Loucy (cell line): Measurements from ENCODE around the gene GLT8D2.
A peak's percentile ranks its signal among the peaks of the same experiment; 100 is the strongest.

Source experiments
- H2AFZ ChIP-seq: fragments of 200-600 bp; sonication (generic); 2 replicates; pipeline ENCODE4 v1.6.0; 2016; ENCODE audit warnings: antibody characterized with exemption, mild to moderate bottlenecking, low read length, moderate library complexity
- H3F3A ChIP-seq: fragments of 200-600 bp; 2 replicates; pipeline ENCODE4 v1.6.0; 2016; ENCODE audit warnings: antibody characterized with exemption, low read depth, mild to moderate bottlenecking
- H3K27me3 ChIP-seq: fragments of 200-600 bp; sonication (generic); 2 replicates; pipeline ENCODE4 v1.6.1; 2014; ENCODE audit warnings: low read length, mild to moderate bottlenecking; ENCODE audit not compliant: insufficient read depth, poor library complexity, severe bottlenecking
- H3K36me3 ChIP-seq: fragments of 200-600 bp; sonication (generic); 2 replicates; pipeline ENCODE4 v1.6.1; 2016; ENCODE audit warnings: low read length; ENCODE audit not compliant: insufficient read depth
- H3K4me1 ChIP-seq: fragments of 200-600 bp; sonication (generic); 2 replicates; pipeline ENCODE4 v1.5.1; 2014; ENCODE audit warnings: low read length, mild to moderate bottlenecking; ENCODE audit not compliant: insufficient read depth, poor library complexity, severe bottlenecking
- H3K4me2 ChIP-seq: fragments of 200-600 bp; sonication (generic); 2 replicates; pipeline ENCODE4 v1.6.0; 2014; ENCODE audit warnings: antibody characterized with exemption, low read length, low read depth, mild to moderate bottlenecking; ENCODE audit not compliant: poor library complexity, severe bottlenecking
- H3K4me3 ChIP-seq: fragments of 200-600 bp; sonication (generic); 2 replicates; pipeline ENCODE4 v1.5.1; 2014; ENCODE audit warnings: low read length, mild to moderate bottlenecking, mixed read lengths; ENCODE audit not compliant: poor library complexity, severe bottlenecking
- H3K79me2 ChIP-seq: fragments of 200-600 bp; sonication (generic); 2 replicates; pipeline ENCODE4 v1.6.1; 2014; ENCODE audit warnings: low read length; ENCODE audit not compliant: insufficient read depth
- H3K9ac ChIP-seq: fragments of 200-600 bp; sonication (generic); 2 replicates; pipeline ENCODE4 v1.6.0; 2014; ENCODE audit warnings: mild to moderate bottlenecking, low read depth, low read length, moderate library complexity; ENCODE audit not compliant: poor library complexity, severe bottlenecking
- H3K9me2 ChIP-seq: fragments of 200-600 bp; sonication (generic); replicated peaks from 2 replicates; pipeline ENCODE4 v1.6.1; 2016; ENCODE audit warnings: low read depth, low read length, mixed read lengths
- H3K9me3 ChIP-seq: fragments of 200-600 bp; sonication (generic); 2 replicates; pipeline ENCODE4 v1.6.1; 2014; ENCODE audit warnings: mild to moderate bottlenecking, antibody characterized with exemption, low read length, low read depth; ENCODE audit not compliant: insufficient read depth
- H4K20me1 ChIP-seq: fragments of 200-600 bp; sonication (generic); 2 replicates; pipeline ENCODE4 v1.6.0; 2014; ENCODE audit warnings: antibody characterized with exemption, low read length, mild to moderate bottlenecking; ENCODE audit not compliant: insufficient read depth, poor library complexity, severe bottlenecking
- EZH2phosphoT487 ChIP-seq: fragments of 200-600 bp; IDR thresholded peaks from 2 replicates; pipeline ENCODE4 v1.6.1; 2018; ENCODE audit warnings: antibody characterized with exemption, mild to moderate bottlenecking, moderate library complexity, borderline replicate concordance
- TF ChIP-seq, protein P1 (sequence below): fragments of 200-600 bp; sonication (generic); conservative IDR thresholded peaks from 2 replicates; pipeline ENCODE4 v1.5.1; 2014; ENCODE audit warnings: mild to moderate bottlenecking, antibody characterized with exemption, low read length

Gene GLT8D2

GRCh38 chr12:103956509-103957027, 93.4 kb downstream of the GLT8D2 start:
- Histone ChIP-seq H3K79me2 (peaks cover 36% of the 10 kb centered on the region), H3F3A (peaks cover 8% of the 10 kb centered on the region; the same call in 1 of the 2 replicates), H3K9ac (peak overlapping the region; percentile 76), H3K36me3 (peaks cover 29% of the 10 kb centered on the region; the same call in 1 of the 2 replicates), H3K4me3 (peak overlapping the region; percentile 79), H3K9me2 (no peaks in the 10 kb centered on the region), H2AFZ (peak overlapping the region; percentile 97), H3K9me3 (no peaks in the 10 kb centered on the region), H4K20me1 (peaks cover 5% of the 10 kb centered on the region), H3K4me2 (peak overlapping the region; percentile 83), H3K27me3 (no peaks in the 10 kb centered on the region), H3K4me1 (peaks cover 13% of the 10 kb centered on the region)
- TF ChIP-seq EZH2phosphoT487, result no peak
- TF ChIP-seq, protein P1, sequence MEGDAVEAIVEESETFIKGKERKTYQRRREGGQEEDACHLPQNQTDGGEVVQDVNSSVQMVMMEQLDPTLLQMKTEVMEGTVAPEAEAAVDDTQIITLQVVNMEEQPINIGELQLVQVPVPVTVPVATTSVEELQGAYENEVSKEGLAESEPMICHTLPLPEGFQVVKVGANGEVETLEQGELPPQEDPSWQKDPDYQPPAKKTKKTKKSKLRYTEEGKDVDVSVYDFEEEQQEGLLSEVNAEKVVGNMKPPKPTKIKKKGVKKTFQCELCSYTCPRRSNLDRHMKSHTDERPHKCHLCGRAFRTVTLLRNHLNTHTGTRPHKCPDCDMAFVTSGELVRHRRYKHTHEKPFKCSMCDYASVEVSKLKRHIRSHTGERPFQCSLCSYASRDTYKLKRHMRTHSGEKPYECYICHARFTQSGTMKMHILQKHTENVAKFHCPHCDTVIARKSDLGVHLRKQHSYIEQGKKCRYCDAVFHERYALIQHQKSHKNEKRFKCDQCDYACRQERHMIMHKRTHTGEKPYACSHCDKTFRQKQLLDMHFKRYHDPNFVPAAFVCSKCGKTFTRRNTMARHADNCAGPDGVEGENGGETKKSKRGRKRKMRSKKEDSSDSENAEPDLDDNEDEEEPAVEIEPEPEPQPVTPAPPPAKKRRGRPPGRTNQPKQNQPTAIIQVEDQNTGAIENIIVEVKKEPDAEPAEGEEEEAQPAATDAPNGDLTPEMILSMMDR, result no peak

GRCh38 chr12:103955811-103956508, 94.0 kb downstream of the GLT8D2 start:
- peaks cover 13% of the 10 kb centered on the region for H3K4me1 ChIP-seq
- no peak for TF ChIP-seq EZH2phosphoT487
- TF ChIP-seq, protein P1, result no peak
- peaks cover 36% of the 10 kb centered on the region for H3K79me2 ChIP-seq
- H3K9me2 ChIP-seq, result no peaks in the 10 kb centered on the region
- H3K9me3 ChIP-seq, result no peaks in the 10 kb centered on the region
- H3K4me3 ChIP-seq, result peak overlapping the region; percentile 79
- peak overlapping the region; percentile 83 for H3K4me2 ChIP-seq
- no peaks in the 10 kb centered on the region for H3K27me3 ChIP-seq
- peak overlapping the region; percentile 97; the same call in 1 of the 2 replicates for H2AFZ ChIP-seq
- peaks cover 35% of the 10 kb centered on the region; the same call in 1 of the 2 replicates for H3K36me3 ChIP-seq
- peaks cover 8% of the 10 kb centered on the region; the same call in 1 of the 2 replicates for H3F3A ChIP-seq
- peaks cover 5% of the 10 kb centered on the region for H4K20me1 ChIP-seq
- H3K9ac ChIP-seq, result peak overlapping the region; percentile 76

DNA sequence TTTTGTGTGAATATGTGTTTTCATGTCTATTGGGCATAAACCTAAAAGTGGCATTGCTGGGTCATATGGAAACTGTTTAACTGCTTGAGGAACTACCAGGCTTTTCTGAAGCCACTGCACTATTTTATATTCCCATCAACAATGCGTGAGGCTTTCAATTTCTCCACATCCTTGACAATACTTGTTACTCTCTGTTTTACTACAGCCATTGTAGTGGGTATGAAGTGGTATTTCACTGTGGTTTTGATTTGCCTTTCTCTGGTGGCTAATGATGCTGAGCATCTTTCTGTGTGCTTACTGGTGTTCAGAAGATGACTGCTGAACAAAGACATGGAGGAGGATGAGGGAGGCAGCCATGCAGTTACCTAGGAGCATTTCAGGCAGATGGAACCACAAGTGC, 97.5 kb downstream of the GLT8D2 start:
- Histone ChIP-seq H3K4me2 (peak overlapping the region; percentile 5), H3K4me3 (no peak overlapping the region), H3K27me3 (no peaks in the 10 kb centered on the region), H3K9me3 (no peaks in the 10 kb centered on the region), H3K79me2 (peaks cover 36% of the 10 kb centered on the region), H3K36me3 (peaks cover 69% of the 10 kb centered on the region; the same call in 1 of the 2 replicates), H3K9me2 (no peaks in the 10 kb centered on the region), H3K4me1 (peaks cover 12% of the 10 kb centered on the region), H3F3A (no peaks in the 10 kb centered on the region), H3K9ac (no peak overlapping the region), H2AFZ (no peak overlapping the region), H4K20me1 (peaks cover 14% of the 10 kb centered on the region)
- TF ChIP-seq EZH2phosphoT487, result no peak
- TF ChIP-seq, protein P1, result no peak
